A673 (cell line): ENCODE data around the gene ST7.

Experiments
- CTCF ChIP-seq: fragments of 300-800, 200-600 bp; sonication (generic); conservative IDR thresholded peaks from 2 replicates; pipeline ENCODE4 v1.5.1; 2017; ENCODE audit warnings: low read depth, mild to moderate bottlenecking, antibody characterized with exemption, low read length, moderate library complexity, mixed read lengths
- EZH2 ChIP-seq: fragments of 200-600 bp; sonication (generic); IDR thresholded peaks from 2 replicates; pipeline ENCODE4 v1.6.1; 2017; ENCODE audit warnings: borderline replicate concordance, low read depth, mild to moderate bottlenecking, mixed read lengths, antibody characterized with exemption, low read length; ENCODE audit not compliant: poor library complexity, severe bottlenecking

DNA sequence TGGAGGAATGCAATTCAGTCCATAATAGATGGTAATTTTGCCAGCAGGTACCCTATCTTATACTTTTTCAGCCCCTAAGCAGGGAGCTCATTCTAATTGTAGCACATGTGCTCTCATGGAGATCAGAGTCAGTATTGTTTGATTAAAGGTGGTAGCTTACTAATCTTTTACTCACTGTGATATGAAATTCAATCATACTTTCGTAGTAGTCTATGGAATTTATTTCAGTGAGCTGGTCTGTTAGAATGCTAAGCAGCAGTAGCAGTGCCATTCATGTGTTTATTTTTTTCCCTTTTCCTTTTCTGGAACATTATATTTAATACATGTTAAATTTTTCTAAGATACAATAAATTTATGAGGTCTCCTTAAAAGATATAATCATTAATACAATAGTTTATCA is 109.0 kb downstream of the ST7 start:
- TF ChIP-seq CTCF (no peak), EZH2 (no peak)
